ENCODE data around the gene SETBP1.

DNA sequence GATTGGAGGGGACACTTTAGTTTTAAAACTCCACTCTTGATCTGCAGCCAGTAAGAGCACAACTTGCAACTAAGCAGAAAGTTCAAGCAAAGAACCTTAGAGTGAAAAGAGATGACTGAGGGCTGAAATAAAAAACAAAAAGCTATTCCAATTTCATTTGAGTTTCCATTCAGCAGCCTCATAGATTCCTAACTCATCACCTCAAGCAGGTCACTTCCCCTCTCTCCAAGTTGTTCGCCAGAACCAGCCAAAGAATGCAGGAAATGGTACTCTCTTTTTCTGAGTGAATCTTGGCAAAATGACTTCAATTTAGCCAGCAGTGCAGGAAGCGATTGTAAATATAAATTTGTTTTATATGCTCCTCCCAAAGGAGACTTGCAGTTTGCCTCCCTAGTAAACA is 213.3 kb downstream of the SETBP1 start:
- TF ChIP-seq, protein P1, sequence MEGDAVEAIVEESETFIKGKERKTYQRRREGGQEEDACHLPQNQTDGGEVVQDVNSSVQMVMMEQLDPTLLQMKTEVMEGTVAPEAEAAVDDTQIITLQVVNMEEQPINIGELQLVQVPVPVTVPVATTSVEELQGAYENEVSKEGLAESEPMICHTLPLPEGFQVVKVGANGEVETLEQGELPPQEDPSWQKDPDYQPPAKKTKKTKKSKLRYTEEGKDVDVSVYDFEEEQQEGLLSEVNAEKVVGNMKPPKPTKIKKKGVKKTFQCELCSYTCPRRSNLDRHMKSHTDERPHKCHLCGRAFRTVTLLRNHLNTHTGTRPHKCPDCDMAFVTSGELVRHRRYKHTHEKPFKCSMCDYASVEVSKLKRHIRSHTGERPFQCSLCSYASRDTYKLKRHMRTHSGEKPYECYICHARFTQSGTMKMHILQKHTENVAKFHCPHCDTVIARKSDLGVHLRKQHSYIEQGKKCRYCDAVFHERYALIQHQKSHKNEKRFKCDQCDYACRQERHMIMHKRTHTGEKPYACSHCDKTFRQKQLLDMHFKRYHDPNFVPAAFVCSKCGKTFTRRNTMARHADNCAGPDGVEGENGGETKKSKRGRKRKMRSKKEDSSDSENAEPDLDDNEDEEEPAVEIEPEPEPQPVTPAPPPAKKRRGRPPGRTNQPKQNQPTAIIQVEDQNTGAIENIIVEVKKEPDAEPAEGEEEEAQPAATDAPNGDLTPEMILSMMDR (IDR thresholded peaks at IDR 0.05; ENCODE audit: low read depth, low read length, poor library complexity, severe bottlenecking): no peak
- TF ChIP-seq EZH2phosphoT487 (IDR thresholded peaks at IDR 0.05; ENCODE audit: borderline replicate concordance, low read length): no peak
